Erythroblast (primary cell): ENCODE data around the gene ARSD.

ENCODE experiments used
- GATA1 ChIP-seq: IDR thresholded peaks from 2 replicates; pipeline ENCODE4 v1.6.1; 2011; ENCODE audit warnings: low read depth, mild to moderate bottlenecking, control low read depth, low read length, moderate library complexity
- POLR2A ChIP-seq: IDR thresholded peaks from 2 replicates; pipeline ENCODE4 v1.6.1; 2011; ENCODE audit warnings: mild to moderate bottlenecking, low read length

GRCh38 chrX:2931155-2931554 is 2.0 kb upstream of the ARSD start:
- TF ChIP-seq POLR2A (no peak), GATA1 (no peak)
